Measurements from ENCODE around the gene RAD21L1.

The RAD21L1 gene

DNA sequence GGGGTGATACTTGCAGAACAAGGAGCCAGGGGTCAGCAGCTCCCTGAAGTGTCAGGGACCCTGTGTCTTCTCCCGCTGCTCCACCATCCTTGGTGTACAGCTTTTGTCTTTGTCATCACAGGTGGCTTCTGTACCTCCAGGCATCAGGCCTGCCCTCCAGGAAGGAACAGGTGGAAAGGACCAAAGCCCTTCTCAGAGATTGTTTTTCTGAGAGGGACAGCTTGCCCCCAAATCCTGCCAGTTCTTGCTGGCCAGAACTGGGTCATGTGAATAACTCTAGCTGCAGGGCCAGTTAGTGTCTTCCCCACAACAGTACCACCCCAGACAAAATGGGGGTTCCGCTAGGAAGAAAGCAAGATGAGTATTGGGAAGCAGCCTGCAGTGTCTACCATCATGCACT lies 71.6 kb downstream of the RAD21L1 start:
- DNase-seq = no peak

DNA sequence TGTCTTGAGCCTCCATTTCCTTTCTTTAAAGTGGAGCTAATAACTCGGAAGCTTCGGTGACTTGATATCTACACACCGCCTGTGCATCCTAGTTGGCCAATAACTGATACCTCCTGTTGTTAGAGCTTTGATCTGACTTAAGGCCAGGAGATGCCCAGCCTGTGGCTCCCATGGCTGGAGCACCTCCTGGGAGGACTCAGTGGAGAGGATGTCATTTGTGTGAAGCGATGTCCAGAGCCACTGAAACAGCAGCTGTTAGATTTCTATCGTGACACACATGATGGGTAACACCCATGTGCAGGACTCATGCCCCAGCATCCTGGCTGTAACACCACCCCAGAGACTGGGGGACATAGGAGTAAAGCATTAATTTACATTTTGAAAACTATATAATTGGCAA lies 72.3 kb downstream of the RAD21L1 start:
- no peak for DNase-seq

DNA sequence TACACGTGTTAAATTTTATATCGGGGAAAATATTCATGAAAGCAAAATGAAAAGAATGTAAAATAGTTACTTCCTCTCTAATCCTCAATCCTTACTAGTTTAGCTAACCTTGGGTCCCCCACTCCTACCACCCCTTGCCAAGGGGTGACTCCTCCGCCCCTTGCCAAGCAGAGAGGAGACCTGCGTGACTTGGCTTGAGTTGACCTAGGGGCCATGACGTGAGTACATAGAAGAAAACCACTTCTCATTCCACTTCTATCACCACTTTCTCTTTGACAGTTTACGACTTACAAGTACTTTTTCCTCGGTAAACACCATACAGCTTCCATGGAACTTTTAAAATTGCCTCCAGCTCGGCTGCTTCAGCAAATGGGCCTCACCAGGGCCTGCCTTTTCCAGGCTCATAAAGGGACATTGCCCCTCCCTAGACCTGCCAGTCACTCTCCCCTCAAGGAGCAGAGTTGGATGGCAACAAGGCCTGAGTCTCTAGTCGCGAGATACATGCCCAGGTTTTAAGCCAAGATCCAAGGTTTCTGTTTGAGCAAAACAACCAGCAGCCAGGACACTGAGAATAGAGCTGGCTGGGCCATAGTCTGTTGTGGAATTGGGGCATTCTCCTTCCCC lies 73.2 kb downstream of the RAD21L1 start:
- DNase-seq = no peak

DNA sequence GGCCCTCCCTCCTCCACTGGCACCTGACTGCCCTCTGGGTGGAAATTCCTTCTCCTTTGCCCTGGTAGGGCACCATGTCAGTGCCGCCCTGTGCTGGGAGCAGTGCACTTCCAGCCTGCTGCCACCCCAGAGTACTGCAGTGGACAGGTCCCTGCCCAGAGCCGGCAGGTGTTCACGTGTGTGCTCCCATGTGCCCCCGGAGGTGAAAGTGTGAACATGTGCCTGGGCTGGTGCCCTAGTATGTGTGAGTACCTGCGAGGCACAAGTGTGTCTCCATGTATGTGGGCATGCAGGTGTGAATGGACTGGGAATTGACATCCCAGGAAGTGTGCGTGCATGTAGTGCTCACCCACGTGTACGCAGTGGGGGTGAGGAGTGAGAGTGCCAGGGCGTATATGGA lies 73.7 kb downstream of the RAD21L1 start:
- DNase-seq = no peak

DNA sequence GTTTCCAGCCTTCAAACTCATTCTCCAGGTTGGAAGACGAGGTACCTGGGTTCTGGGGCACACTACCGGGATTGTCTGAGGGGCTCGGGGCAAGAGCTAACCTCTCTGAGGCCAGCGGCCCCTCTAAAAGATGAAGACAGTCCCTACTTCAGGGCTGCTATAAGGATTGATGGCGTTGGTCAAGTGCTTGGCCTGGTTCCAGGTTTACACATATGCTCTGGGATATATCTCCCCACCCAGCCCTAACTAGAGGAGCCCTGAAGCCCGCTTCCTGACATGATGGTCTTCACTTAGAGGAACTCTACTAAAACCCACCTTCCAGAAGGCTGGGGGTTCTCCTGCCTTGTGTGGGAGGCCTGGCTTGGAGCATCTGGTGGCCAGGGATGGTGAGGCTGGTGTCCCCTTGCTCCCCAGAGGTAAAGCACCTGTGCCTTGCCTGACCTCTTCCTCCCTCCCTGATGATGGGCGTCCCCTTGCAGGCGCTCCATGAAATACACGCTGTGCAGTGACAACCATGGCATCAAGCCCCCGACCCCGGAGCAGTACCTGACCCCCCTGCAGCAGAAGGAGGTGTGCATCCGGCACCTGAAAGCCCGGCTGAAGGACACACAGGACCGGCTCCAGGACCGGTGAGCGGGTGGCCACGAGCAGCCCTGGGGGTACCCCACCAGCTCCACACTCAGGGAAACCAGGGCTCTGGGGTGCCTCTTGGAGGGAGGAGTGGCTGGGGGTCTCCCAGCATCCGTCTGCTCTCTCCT lies 74.4 kb downstream of the RAD21L1 start:
- no peak for DNase-seq

DNA sequence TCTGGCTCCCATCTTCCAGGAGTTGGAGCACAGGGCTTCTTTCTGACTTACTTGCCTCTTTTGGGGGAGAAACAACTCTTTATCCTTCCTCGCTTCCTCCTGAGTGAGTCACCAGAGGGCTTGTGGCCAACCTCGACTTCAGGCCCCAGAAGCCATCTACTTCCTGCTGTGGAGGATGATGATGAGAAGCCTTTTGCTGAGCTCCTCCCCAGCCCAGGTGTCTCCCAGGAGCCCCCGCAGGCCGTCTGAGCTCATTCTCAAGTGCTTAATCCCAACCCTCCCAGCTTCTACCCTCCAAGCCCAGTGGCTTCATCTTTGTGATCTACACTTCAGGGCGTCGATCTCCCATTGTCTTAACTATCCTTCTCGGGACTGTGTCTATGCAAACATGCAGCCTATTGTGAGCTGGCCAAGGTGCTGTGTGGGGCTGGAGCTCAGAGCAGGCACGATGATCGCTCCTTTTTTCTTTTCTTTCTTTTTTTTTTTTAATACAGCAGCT lies 75.2 kb downstream of the RAD21L1 start:
- no peak for DNase-seq

DNA sequence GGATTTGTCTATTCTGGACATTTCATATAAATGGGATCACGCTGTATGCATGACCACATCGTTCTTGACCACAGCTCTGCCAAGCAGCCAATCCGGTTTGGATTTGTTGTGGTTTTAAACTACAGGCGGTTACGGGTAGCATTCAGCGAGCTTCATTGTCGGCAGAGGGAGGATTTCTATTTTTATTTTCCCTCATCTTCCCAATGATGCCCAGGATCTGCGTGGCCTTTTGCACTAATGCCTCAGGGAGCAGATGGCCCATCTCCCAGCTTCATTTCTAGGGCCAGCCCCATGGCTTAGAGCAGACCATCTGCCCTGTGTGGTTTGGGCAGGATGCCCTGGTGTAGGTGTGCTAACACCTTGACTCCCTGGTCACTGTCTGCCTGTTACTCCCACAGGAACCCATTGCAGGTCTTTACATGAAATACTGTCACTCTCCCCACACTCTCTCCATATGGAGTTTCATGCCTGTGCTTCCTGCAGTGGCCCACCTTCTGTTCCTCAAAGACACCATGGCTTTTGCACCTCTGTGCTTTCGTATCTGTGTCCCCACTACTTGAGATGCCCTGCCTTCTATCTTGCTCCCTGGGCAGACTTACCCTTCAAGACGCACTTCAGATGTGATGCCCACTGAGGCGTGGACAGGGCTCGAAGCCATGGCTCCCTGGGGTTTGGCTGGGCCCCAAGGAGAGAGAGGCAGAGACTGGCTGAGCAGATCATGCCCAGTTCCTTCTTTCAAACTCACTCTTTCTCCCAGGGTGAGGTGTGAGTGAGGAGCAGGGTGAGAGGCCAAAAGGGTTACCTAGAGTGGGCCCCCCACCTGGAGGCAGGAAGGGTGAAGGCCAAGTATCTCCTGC lies 77.1 kb downstream of the RAD21L1 start:
- no peak for DNase-seq

DNA sequence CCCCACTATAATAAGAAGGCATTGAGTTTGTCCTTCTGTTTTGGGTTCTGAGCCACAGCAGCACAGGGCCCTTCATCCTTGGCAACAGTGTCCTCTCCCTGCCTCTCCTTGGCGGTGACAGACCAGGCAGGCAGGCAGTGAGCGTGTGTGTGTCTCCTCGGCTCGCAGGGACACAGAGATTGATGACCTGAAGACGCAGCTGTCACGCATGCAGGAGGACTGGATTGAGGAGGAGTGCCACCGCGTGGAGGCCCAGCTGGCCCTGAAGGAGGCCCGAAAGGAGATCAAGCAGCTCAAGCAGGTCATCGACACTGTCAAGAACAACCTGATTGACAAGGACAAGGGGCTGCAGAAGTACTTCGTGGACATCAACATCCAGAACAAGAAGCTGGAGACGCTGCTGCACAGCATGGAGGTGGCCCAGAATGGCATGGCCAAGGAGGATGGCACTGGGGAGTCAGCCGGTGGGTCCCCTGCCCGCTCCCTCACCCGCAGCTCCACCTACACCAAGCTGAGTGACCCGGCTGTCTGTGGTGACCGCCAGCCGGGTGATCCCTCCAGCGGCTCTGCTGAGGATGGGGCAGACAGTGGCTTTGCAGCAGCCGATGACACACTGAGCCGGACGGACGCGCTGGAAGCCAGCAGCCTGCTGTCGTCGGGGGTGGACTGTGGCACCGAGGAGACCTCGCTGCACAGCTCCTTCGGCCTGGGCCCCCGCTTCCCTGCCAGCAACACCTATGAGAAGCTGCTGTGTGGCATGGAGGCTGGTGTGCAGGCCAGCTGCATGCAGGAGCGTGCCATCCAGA lies 79.1 kb downstream of the RAD21L1 start:
- DNase-seq = no peak

Measured in GOT3 (cell line).